ENCODE measurements around the gene GSC. TPM values are rescaled to one million over a fixed set of nuclear protein-coding genes. Genes with fewer than 3 reads are reported as not detected.

The GSC gene
- total RNA-seq, 1 experiment from 2014 or later, result not detected

DNA sequence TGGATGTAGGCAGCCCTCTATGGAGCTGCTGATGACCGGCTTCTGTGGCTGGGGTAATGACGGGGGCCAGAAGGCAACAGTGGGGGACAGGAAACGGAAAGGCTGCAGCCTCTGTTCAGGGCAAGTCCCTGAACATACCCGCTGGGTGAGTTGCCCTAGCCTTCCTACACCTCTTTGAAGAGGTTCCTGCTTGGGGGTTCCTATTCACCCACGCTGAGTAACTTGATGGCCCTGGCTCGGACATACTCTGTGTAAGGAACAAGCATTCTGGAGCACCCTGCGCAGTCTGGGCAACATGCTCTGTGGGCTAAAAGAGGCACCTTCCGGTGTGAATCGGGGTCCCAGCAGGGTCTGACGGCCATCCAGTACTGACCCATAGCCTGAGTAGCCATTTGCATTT lies 17.7 kb upstream of the GSC start:
- Mint-ChIP-seq H3K9me3 (ENCODE audit: unreplicated experiment) (no peaks in the 10 kb centered on the region), H3K4me3 (ENCODE audit: unreplicated experiment) (no peak overlapping the region), H3K4me1 (ENCODE audit: low read depth, unreplicated experiment) (no peaks in the 10 kb centered on the region), H3K27me3 (ENCODE audit: insufficient read depth, unreplicated experiment) (peaks cover 2% of the 10 kb centered on the region), H3K27ac (ENCODE audit: unreplicated experiment) (no peak overlapping the region), H3K36me3 (ENCODE audit: insufficient read depth, unreplicated experiment) (no peaks in the 10 kb centered on the region)
- no peak for DNase-seq
- H3K9me3 ChIP-seq, result no peaks in the 10 kb centered on the region
- H3K4me1 ChIP-seq, result no peaks in the 10 kb centered on the region
- ChIA-PET CTCF (no interaction called here), POLR2A (no interaction called here)
- H3K36me3 ChIP-seq (ENCODE audit: control insufficient read depth, insufficient read depth, low read length), result no peaks in the 10 kb centered on the region
- BruUV-seq (replicated peaks), result no TSS peak
- H3K4me3 ChIP-seq (ENCODE audit: low read depth, low read length), result no peak overlapping the region
- intact Hi-C loops (cut with micrococcal nuclease; ENCODE audit: unreplicated experiment), result no loop called here
- no peak for TF ChIP-seq CTCF (IDR thresholded peaks at IDR 0.05; ENCODE audit: insufficient read depth in 1 of 2, low read depth in 1 of 2, low read length in 1 of 2, severe bottlenecking in 1 of 2, unreplicated experiment in 1 of 2)
- no peaks in the 10 kb centered on the region for H3K27me3 ChIP-seq (replicated peaks; ENCODE audit: control insufficient read depth, insufficient read depth, low read length)

- DNase-seq, result peak in 1 of 2 experiments; percentile 18
- Mint-ChIP-seq H3K36me3 (ENCODE audit: insufficient read depth, unreplicated experiment) (no peaks in the 10 kb centered on the region), H3K4me3 (ENCODE audit: unreplicated experiment) (no peak overlapping the region), H3K27me3 (ENCODE audit: insufficient read depth, unreplicated experiment) (peaks cover 2% of the 10 kb centered on the region), H3K9me3 (ENCODE audit: unreplicated experiment) (no peaks in the 10 kb centered on the region), H3K27ac (ENCODE audit: unreplicated experiment) (no peak overlapping the region), H3K4me1 (ENCODE audit: low read depth, unreplicated experiment) (no peaks in the 10 kb centered on the region)
- no peaks in the 10 kb centered on the region for H3K9me3 ChIP-seq
- no peaks in the 10 kb centered on the region for H3K4me1 ChIP-seq
- intact Hi-C loops (cut with micrococcal nuclease; ENCODE audit: unreplicated experiment), result no loop called here
- POLR2A ChIA-PET, result no interaction called here
- CTCF ChIA-PET, result no interaction called here
- H3K36me3 ChIP-seq (ENCODE audit: control insufficient read depth, insufficient read depth, low read length), result no peaks in the 10 kb centered on the region
- no peak overlapping the region for H3K4me3 ChIP-seq (ENCODE audit: low read depth, low read length)
- H3K27me3 ChIP-seq (replicated peaks; ENCODE audit: control insufficient read depth, insufficient read depth, low read length), result no peaks in the 10 kb centered on the region
- BruUV-seq (replicated peaks), result no TSS peak
- no peak for TF ChIP-seq CTCF (IDR thresholded peaks at IDR 0.05; ENCODE audit: insufficient read depth in 1 of 2, low read depth in 1 of 2, low read length in 1 of 2, severe bottlenecking in 1 of 2, unreplicated experiment in 1 of 2)
Observed at GRCh38 chr14:94787092-94787491, 17.2 kb upstream of the GSC start.

GRCh38 chr14:94780536-94781399 lies 10.9 kb upstream of the GSC start:
- Histone ChIP-seq H3K9me3 (no peaks in the 10 kb centered on the region), H3K27me3 (replicated peaks; ENCODE audit: control insufficient read depth, insufficient read depth, low read length) (no peaks in the 10 kb centered on the region), H3K4me1 (no peaks in the 10 kb centered on the region), H3K4me3 (ENCODE audit: low read depth, low read length) (no peak overlapping the region), H3K36me3 (ENCODE audit: control insufficient read depth, insufficient read depth, low read length) (no peaks in the 10 kb centered on the region)
- POLR2A ChIA-PET, result no interaction called here
- Mint-ChIP-seq H3K9me3 (ENCODE audit: unreplicated experiment) (no peaks in the 10 kb centered on the region), H3K4me1 (ENCODE audit: low read depth, unreplicated experiment) (no peaks in the 10 kb centered on the region), H3K27ac (ENCODE audit: unreplicated experiment) (no peak overlapping the region), H3K27me3 (ENCODE audit: insufficient read depth, unreplicated experiment) (peaks cover under 1% of the 10 kb centered on the region), H3K36me3 (ENCODE audit: insufficient read depth, unreplicated experiment) (no peaks in the 10 kb centered on the region), H3K4me3 (ENCODE audit: unreplicated experiment) (no peak overlapping the region)
- intact Hi-C loops (cut with micrococcal nuclease; ENCODE audit: unreplicated experiment), result no loop called here
- no peak for TF ChIP-seq CTCF (IDR thresholded peaks at IDR 0.05; ENCODE audit: insufficient read depth in 1 of 2, low read depth in 1 of 2, low read length in 1 of 2, severe bottlenecking in 1 of 2, unreplicated experiment in 1 of 2)
- no peak for DNase-seq
- BruUV-seq (replicated peaks), result no TSS peak
- CTCF ChIA-PET, result no interaction called here

Data from Caco-2 (cell line).